Measurements from ENCODE around the gene ACTR8. TPM values are rescaled to one million over a fixed set of nuclear protein-coding genes. Genes with fewer than 3 reads are reported as not detected.

Gene ACTR8
- total RNA-seq, 1 experiment from 2014 or later = 47.5 TPM

GRCh38 chr3:53828581-53828980 is 53.4 kb downstream of the ACTR8 start:
- H4K20me1 ChIP-seq (ENCODE audit: low read length) = no peaks in the 10 kb centered on the region
- H3K4me3 ChIP-seq (ENCODE audit: low read length) = no peak overlapping the region
- no peaks in the 10 kb centered on the region for H3K4me1 ChIP-seq (ENCODE audit: insufficient read depth, low read length)
- no peaks in the 10 kb centered on the region for H3K9me2 ChIP-seq (replicated peaks; ENCODE audit: low read length)
- DNase-seq (no peak), ATAC-seq (no peak)
- CTCF ChIA-PET = no interaction called here
- no TSS peak for BruUV-seq (replicated peaks)
- TF ChIP-seq CTCF (conservative IDR thresholded peaks at IDR 0.05; ENCODE audit: low read depth, low read length) (no peak), EZH2phosphoT487 (IDR thresholded peaks at IDR 0.05; ENCODE audit: borderline replicate concordance, low read length) (no peak), EZH2 (IDR thresholded peaks at IDR 0.05; ENCODE audit: low read length, unreplicated experiment) (no peak)
- H2AFZ ChIP-seq (ENCODE audit: low read length) = no peak overlapping the region
- no peaks in the 10 kb centered on the region for H3K9me3 ChIP-seq (ENCODE audit: low read length)
- H3K4me2 ChIP-seq (ENCODE audit: low read length) = no peak overlapping the region
- no peaks in the 10 kb centered on the region for H3K79me2 ChIP-seq (ENCODE audit: low read length)
- no peaks in the 10 kb centered on the region for H3F3A ChIP-seq (ENCODE audit: low read length, unreplicated experiment)
- no peak overlapping the region for H3K9ac ChIP-seq (ENCODE audit: low read length)
- H3K36me3 ChIP-seq (ENCODE audit: low read depth, low read length) = no peaks in the 10 kb centered on the region
- no peak overlapping the region for H3K27ac ChIP-seq (ENCODE audit: low read length)
- H3K27me3 ChIP-seq (ENCODE audit: low read length) = no peaks in the 10 kb centered on the region
- intact Hi-C loops (cut with micrococcal nuclease) = no loop called here
- POLR2A ChIA-PET (ENCODE audit: unreplicated experiment) = no interaction called here

GRCh38 chr3:53826048-53826447 is 55.9 kb downstream of the ACTR8 start:
- H3F3A ChIP-seq (ENCODE audit: low read length, unreplicated experiment) = no peaks in the 10 kb centered on the region
- BruUV-seq (replicated peaks) = no TSS peak
- ATAC-seq (no peak), DNase-seq (no peak)
- no peak overlapping the region for H3K4me3 ChIP-seq (ENCODE audit: low read length)
- no peaks in the 10 kb centered on the region for H3K4me1 ChIP-seq (ENCODE audit: insufficient read depth, low read length)
- H3K27ac ChIP-seq (ENCODE audit: low read length) = no peak overlapping the region
- no peaks in the 10 kb centered on the region for H4K20me1 ChIP-seq (ENCODE audit: low read length)
- H3K9ac ChIP-seq (ENCODE audit: low read length) = no peak overlapping the region
- H3K79me2 ChIP-seq (ENCODE audit: low read length) = no peaks in the 10 kb centered on the region
- H2AFZ ChIP-seq (ENCODE audit: low read length) = no peak overlapping the region
- TF ChIP-seq EZH2phosphoT487 (IDR thresholded peaks at IDR 0.05; ENCODE audit: borderline replicate concordance, low read length) = no peak
- TF ChIP-seq CTCF (conservative IDR thresholded peaks at IDR 0.05; ENCODE audit: low read depth, low read length) = no peak
- TF ChIP-seq EZH2 (IDR thresholded peaks at IDR 0.05; ENCODE audit: low read length, unreplicated experiment) = no peak
- H3K9me2 ChIP-seq (replicated peaks; ENCODE audit: low read length) = no peaks in the 10 kb centered on the region
- no peak overlapping the region for H3K4me2 ChIP-seq (ENCODE audit: low read length)
- POLR2A ChIA-PET (ENCODE audit: unreplicated experiment) = no interaction called here
- H3K9me3 ChIP-seq (ENCODE audit: low read length) = no peaks in the 10 kb centered on the region
- CTCF ChIA-PET = no interaction called here
- H3K27me3 ChIP-seq (ENCODE audit: low read length) = no peaks in the 10 kb centered on the region
- H3K36me3 ChIP-seq (ENCODE audit: low read depth, low read length) = no peaks in the 10 kb centered on the region
- intact Hi-C loops (cut with micrococcal nuclease) = no loop called here

- H3K4me3 ChIP-seq (ENCODE audit: low read length) = no peak overlapping the region
- intact Hi-C loops (cut with micrococcal nuclease) = no loop called here
- POLR2A ChIA-PET (ENCODE audit: unreplicated experiment) = no interaction called here
These were observed 57.2 kb downstream of the ACTR8 start for GRCh38 chr3:53824795-53825194.

More at GRCh38 chr3:53824795-53825194, 57.2 kb downstream of the ACTR8 start:
- Histone ChIP-seq H3K79me2 (ENCODE audit: low read length) (no peaks in the 10 kb centered on the region), H3K4me2 (ENCODE audit: low read length) (no peak overlapping the region), H3K9me2 (replicated peaks; ENCODE audit: low read length) (no peaks in the 10 kb centered on the region), H3K9me3 (ENCODE audit: low read length) (no peaks in the 10 kb centered on the region), H3K36me3 (ENCODE audit: low read depth, low read length) (no peaks in the 10 kb centered on the region), H3K4me1 (ENCODE audit: insufficient read depth, low read length) (no peaks in the 10 kb centered on the region), H3F3A (ENCODE audit: low read length, unreplicated experiment) (no peaks in the 10 kb centered on the region), H4K20me1 (ENCODE audit: low read length) (no peaks in the 10 kb centered on the region), H3K9ac (ENCODE audit: low read length) (no peak overlapping the region), H3K27me3 (ENCODE audit: low read length) (no peaks in the 10 kb centered on the region), H3K27ac (ENCODE audit: low read length) (no peak overlapping the region), H2AFZ (ENCODE audit: low read length) (no peak overlapping the region)
- no TSS peak for BruUV-seq (replicated peaks)
- DNase-seq (no peak), ATAC-seq (no peak)
- TF ChIP-seq CTCF (conservative IDR thresholded peaks at IDR 0.05; ENCODE audit: low read depth, low read length) (no peak), EZH2phosphoT487 (IDR thresholded peaks at IDR 0.05; ENCODE audit: borderline replicate concordance, low read length) (no peak), EZH2 (IDR thresholded peaks at IDR 0.05; ENCODE audit: low read length, unreplicated experiment) (no peak)
- CTCF ChIA-PET = interaction anchor here (0.7 kb wide), 1 partner anchor 104 kb away, joined by 4 read pairs; no protein-coding TSS in a partner anchor

All from PC-3 (cell line).